Activated CD8-positive, alpha-beta memory T cell treated with anti-CD3 and anti-CD28 coated beads for 4 hours (primary cell): ENCODE measurements around the gene CFAP210.

Experiments used
- DNase-seq, 2 donors: peaks; one replicate each; pipeline ENCODE4 v3.0.0-alpha.2; 2020; ENCODE audit warnings: low read depth in 2 of 2

The CFAP210 gene

GRCh38 chr2:169673921-169674320 is 20.3 kb downstream of the CFAP210 start:
- DNase-seq = no peak

- DNase-seq = no peak
These were observed 21.1 kb downstream of the CFAP210 start for GRCh38 chr2:169673106-169673505.

GRCh38 chr2:169672406-169672805 is 21.8 kb downstream of the CFAP210 start:
- no peak for DNase-seq

GRCh38 chr2:169670937-169671336 is 23.3 kb downstream of the CFAP210 start:
- DNase-seq = no peak

GRCh38 chr2:169670215-169670651 is 24.0 kb downstream of the CFAP210 start:
- no peak for DNase-seq

- no peak for DNase-seq
These were observed 26.6 kb downstream of the CFAP210 start for GRCh38 chr2:169667583-169667982.

- DNase-seq = no peak
These were observed 29.0 kb downstream of the CFAP210 start for GRCh38 chr2:169664978-169665930.

GRCh38 chr2:169664600-169664977 is 29.6 kb downstream of the CFAP210 start:
- DNase-seq = no peak

GRCh38 chr2:169663247-169663646 is 31.0 kb downstream of the CFAP210 start:
- DNase-seq = no peak

- no peak for DNase-seq
These were observed 31.5 kb downstream of the CFAP210 start for GRCh38 chr2:169662744-169663143.

- no peak for DNase-seq
These were observed 32.9 kb downstream of the CFAP210 start for GRCh38 chr2:169661265-169661664.

GRCh38 chr2:169659320-169659719 is 34.9 kb downstream of the CFAP210 start:
- DNase-seq = no peak

- DNase-seq = no peak
These were observed 35.3 kb downstream of the CFAP210 start for GRCh38 chr2:169658877-169659276.

GRCh38 chr2:169656164-169656563 is 38.0 kb downstream of the CFAP210 start:
- DNase-seq = no peak

- no peak for DNase-seq
These were observed 40.6 kb downstream of the CFAP210 start for GRCh38 chr2:169653636-169654035.

GRCh38 chr2:169649278-169649677 is 44.9 kb downstream of the CFAP210 start:
- no peak for DNase-seq

GRCh38 chr2:169647496-169647895 is 46.7 kb downstream of the CFAP210 start:
- no peak for DNase-seq

- no peak for DNase-seq
These were observed 50.0 kb downstream of the CFAP210 start for GRCh38 chr2:169644173-169644572.

GRCh38 chr2:169641464-169641863 is 52.7 kb downstream of the CFAP210 start:
- DNase-seq = no peak

- no peak for DNase-seq
These were observed 54.1 kb downstream of the CFAP210 start for GRCh38 chr2:169640104-169640503.

GRCh38 chr2:169637620-169638019 is 56.6 kb downstream of the CFAP210 start:
- DNase-seq = no peak

GRCh38 chr2:169636440-169637097 is 57.6 kb downstream of the CFAP210 start:
- no peak for DNase-seq

GRCh38 chr2:169625781-169626180 is 68.4 kb downstream of the CFAP210 start:
- no peak for DNase-seq
